ENCODE results near the gene TPMT. TPM values are rescaled to one million over a fixed set of nuclear protein-coding genes. Genes with fewer than 3 reads are reported as not detected.

Gene TPMT
- total and polyA plus RNA-seq, 2 of the 13 experiments (the other 11 are each of a cell fraction or from before 2014, with no cell fraction given) = 11.1 to 22.8 TPM

GRCh38 chr6:18154507-18155149, at the start of gene TPMT (continued):
- TF ChIP-seq REST (IDR thresholded peaks at IDR 0.05; ENCODE audit: borderline replicate concordance in 1 of 2, low read depth in 1 of 2, low read length in 2 of 2) (peak in 1 of 2 experiments; percentile 57; a peak in 1 of 4 replicates), FOXP4 (CRISPR knock-in tag; IDR thresholded peaks at IDR 0.05) (peak; percentile 26; the same call in 1 of the 2 replicates), FOXK1 (CRISPR knock-in tag; IDR thresholded peaks at IDR 0.05; ENCODE audit: borderline replicate concordance, low read depth) (no peak), ZNF234 (CRISPR knock-in tag; conservative IDR thresholded peaks at IDR 0.05) (no peak), ZBTB37 (CRISPR knock-in tag; IDR thresholded peaks at IDR 0.05) (no peak), ZNF564 (CRISPR knock-in tag; IDR thresholded peaks at IDR 0.05) (0 out of 2 replicates have a peak, but pooled peaks have one; percentile 27), ZNF232 (CRISPR knock-in tag; IDR thresholded peaks at IDR 0.05; ENCODE audit: borderline replicate concordance) (no peak), POLR2AphosphoS5 (IDR thresholded peaks at IDR 0.05; ENCODE audit: low read depth, low read length) (peak; percentile 77), HOXA3 (CRISPR knock-in tag; IDR thresholded peaks at IDR 0.05) (0 out of 2 replicates have a peak, but pooled peaks have one; percentile 24), ZFX (CRISPR knock-in tag; IDR thresholded peaks at IDR 0.05; ENCODE audit: low read depth) (no peak), RAD51 (IDR thresholded peaks at IDR 0.05; ENCODE audit: borderline replicate concordance) (no peak), PATZ1 (CRISPR knock-in tag; IDR thresholded peaks at IDR 0.05) (0 out of 2 replicates have a peak, but pooled peaks have one; percentile 8), SOX5 (CRISPR knock-in tag; IDR thresholded peaks at IDR 0.05; ENCODE audit: borderline replicate concordance) (no peak), SMAD1 (CRISPR knock-in tag; IDR thresholded peaks at IDR 0.05; ENCODE audit: borderline replicate concordance, low read depth) (0 out of 2 replicates have a peak, but pooled peaks have one; percentile 30), ZNF577 (CRISPR knock-in tag; IDR thresholded peaks at IDR 0.05; ENCODE audit: borderline replicate concordance, low read depth) (no peak), IKZF4 (CRISPR knock-in tag; IDR thresholded peaks at IDR 0.05; ENCODE audit: borderline replicate concordance, low read depth, not compliant biosample characterization) (peak; percentile 41), SOX13 (IDR thresholded peaks at IDR 0.05) (no peak), SOX13 (CRISPR knock-in tag; conservative IDR thresholded peaks at IDR 0.05 in 1 of 2, IDR thresholded peaks at IDR 0.05 in 1 of 2) (no peak), TEAD3 (CRISPR knock-in tag; optimal IDR thresholded peaks at IDR 0.05; ENCODE audit: borderline replicate concordance) (no peak), ZSCAN20 (CRISPR knock-in tag; IDR thresholded peaks at IDR 0.05; ENCODE audit: borderline replicate concordance) (no peak)

Data from HepG2 (cell line).